HepG2 (cell line): ENCODE data around the gene FAM221B. TPM values are rescaled to one million over a fixed set of nuclear protein-coding genes. Genes with fewer than 3 reads are reported as not detected.

Experiments
- ATAC-seq: fragments of 200-7000 bp; cut with Tn5 transposase; 3 replicates; pipeline ENCODE4 v1.9.1; 2020; ENCODE audit warnings: mild to moderate bottlenecking, moderate library complexity
- BruUV-seq: library from RNA; stranded (reverse); fragments of 400-500 nt; replicated peaks from 2 replicates; lab custom pipeline; 2021; lab: Mats Ljungman, UMichigan
- CTCF ChIA-PET: fragments of 300-600 bp; formaldehyde crosslinking; extraction: SDS; loops from one replicate; lab custom pipeline; 2021; ENCODE audit warnings: low total read pairs, inconsistent platforms, low intra/inter-chr PET ratio; lab: Yijun Ruan, JAX
- POLR2A ChIA-PET: fragments of 350-600 bp; sonication (Branson Sonifier 250); formaldehyde crosslinking; loops from one replicate; lab custom pipeline; 2020; ENCODE audit warnings: antibody characterized with exemption, inconsistent platforms; lab: Yijun Ruan, JAX
- DNase-seq: peaks from one replicate; pipeline ENCODE4 v3.0.0-alpha.2; 2015; ENCODE audit warnings: low spot score
- FAIRE-seq: peaks from 3 replicates; lab custom pipeline; 2011; peaks lifted over from hg19 to GRCh38; lab: Jason Lieb, UNC
- H2AFZ ChIP-seq: one replicate; pipeline ENCODE4 v1.6.1; 2011; ENCODE audit warnings: low read length, inconsistent platforms
- H3K27ac ChIP-seq: fragments of 300-600 bp; 3 replicates; pipeline ENCODE4 v1.8.0; 2011; ENCODE audit warnings: mixed run types, mild to moderate bottlenecking, mixed read lengths, low read length, inconsistent platforms; ENCODE audit not compliant: insufficient read depth; ENCODE audit errors: extremely low read length
- H3K27me3 ChIP-seq, 2 experiments: fragments of 200-600 bp in 1 of 2; 2 replicates in 1 of 2; 3 replicates in 1 of 2; pipeline versions ENCODE4 v1.6.0 to v1.8.0; 2011; ENCODE audit warnings: low read length in 2 of 2, mild to moderate bottlenecking in 2 of 2, moderate library complexity in 2 of 2, inconsistent platforms in 1 of 2; ENCODE audit not compliant: insufficient read depth in 2 of 2, control insufficient read depth in 1 of 2
- H3K36me3 ChIP-seq, 2 experiments: fragments of 200-600 bp in 1 of 2; replicated peaks in 1 of 2; 2 replicates in 1 of 2; 3 replicates in 1 of 2; pipeline versions ENCODE4 v1.5.1 to v1.8.0; 2011; ENCODE audit warnings: low read length in 2 of 2, inconsistent platforms in 1 of 2; ENCODE audit not compliant: insufficient read depth in 2 of 2, control insufficient read depth in 1 of 2
- H3K4me1 ChIP-seq: 2 replicates; pipeline ENCODE4 v1.5.1; 2012; ENCODE audit warnings: low read length, inconsistent platforms; ENCODE audit not compliant: insufficient read depth
- H3K4me2 ChIP-seq: 2 replicates; pipeline ENCODE4 v1.6.0; 2011; ENCODE audit warnings: low read depth, low read length, inconsistent platforms
- H3K4me3 ChIP-seq, 3 experiments: fragments of 200-600 bp in 1 of 3; sonication (generic), shearing (Covaris generic) in 1 of 3; replicated peaks in 1 of 3; 2 replicates each; pipeline ENCODE4 v1.5.1; 2011 to 2016; ENCODE audit warnings: low read length in 3 of 3, inconsistent platforms in 2 of 3, low read depth in 2 of 3, mild to moderate bottlenecking in 2 of 3, control low read depth in 1 of 3, mixed read lengths in 1 of 3; ENCODE audit not compliant: insufficient read depth in 1 of 3
- H3K79me2 ChIP-seq: one replicate; pipeline ENCODE4 v1.6.1; 2011; ENCODE audit warnings: low read length, inconsistent platforms; ENCODE audit not compliant: insufficient read depth
- H3K9ac ChIP-seq: 2 replicates; pipeline ENCODE4 v1.6.0; 2011; ENCODE audit warnings: mild to moderate bottlenecking, low read depth, low read length, inconsistent platforms; ENCODE audit not compliant: insufficient read depth
- H3K9me3 ChIP-seq: 2 replicates; pipeline ENCODE4 v1.5.1; 2012; ENCODE audit warnings: mild to moderate bottlenecking, low read length
- H4K20me1 ChIP-seq: 2 replicates; pipeline ENCODE4 v1.6.0; 2011; ENCODE audit warnings: inconsistent platforms, mild to moderate bottlenecking, low read length, moderate library complexity; ENCODE audit not compliant: insufficient read depth
- ARID4A ChIP-seq: sonication (generic); formaldehyde crosslinking; IDR thresholded peaks from 2 replicates; pipeline ENCODE4 v1.5.0; 2020; ENCODE audit warnings: mild to moderate bottlenecking, missing genetic modification reagents, borderline replicate concordance
- ARNTL ChIP-seq: sonication (generic); formaldehyde crosslinking; IDR thresholded peaks from 2 replicates; pipeline ENCODE4 v1.4.0; 2020; ENCODE audit warnings: mild to moderate bottlenecking, missing genetic modification reagents
- ATF7-NPFF ChIP-seq: sonication (generic); formaldehyde crosslinking; IDR thresholded peaks from 2 replicates; pipeline ENCODE4 v1.8.1; 2023; ENCODE audit warnings: mild to moderate bottlenecking, low read depth, missing genetic modification reagents, moderate library complexity
- BCL6 ChIP-seq: IDR thresholded peaks from 2 replicates; pipeline ENCODE4 v1.6.1; 2016; ENCODE audit warnings: missing genetic modification reagents, missing compliant biosample characterization
- EP300 ChIP-seq, 3 experiments: sonication (generic) in 1 of 3; formaldehyde crosslinking in 1 of 3; IDR thresholded peaks; 2 replicates each; pipeline versions ENCODE4 v1.5.1 to v1.6.1; 2011 to 2020; ENCODE audit warnings: low read depth in 2 of 3, low read length in 2 of 3, borderline replicate concordance in 1 of 3, improper control_type of control experiment in 1 of 3, mild to moderate bottlenecking in 1 of 3, missing genetic modification reagents in 1 of 3, moderate library complexity in 1 of 3
- FOXK1 ChIP-seq: sonication (generic); formaldehyde crosslinking; IDR thresholded peaks from 2 replicates; pipeline ENCODE4 v1.4.0; 2020; ENCODE audit warnings: low read depth, missing genetic modification reagents, borderline replicate concordance
- KDM6A ChIP-seq: IDR thresholded peaks from 2 replicates; pipeline ENCODE4 v1.6.1; 2016; ENCODE audit warnings: low read depth
- MYC ChIP-seq: sonication (generic); formaldehyde crosslinking; IDR thresholded peaks from 2 replicates; pipeline ENCODE4 v1.9.0; 2021; ENCODE audit warnings: missing genetic modification reagents, borderline replicate concordance
- PBX2 ChIP-seq: IDR thresholded peaks from 2 replicates; pipeline ENCODE4 v1.6.1; 2016; ENCODE audit warnings: control low read depth
- PHF21A ChIP-seq: sonication (generic); formaldehyde crosslinking; IDR thresholded peaks from 2 replicates; pipeline ENCODE4 v1.5.0; 2020; ENCODE audit warnings: mild to moderate bottlenecking, missing genetic modification reagents
- TERF1 ChIP-seq: sonication (generic); formaldehyde crosslinking; IDR thresholded peaks from 2 replicates; pipeline ENCODE4 v1.8.0; 2022; ENCODE audit warnings: mild to moderate bottlenecking, missing genetic modification reagents, moderate library complexity
- ZFP41 ChIP-seq: sonication (generic); formaldehyde crosslinking; IDR thresholded peaks from 2 replicates; pipeline ENCODE4 v1.4.0; 2020; ENCODE audit warnings: mild to moderate bottlenecking, missing genetic modification reagents, borderline replicate concordance
- ZFP90 ChIP-seq: sonication (generic); formaldehyde crosslinking; IDR thresholded peaks from 2 replicates; pipeline ENCODE4 v1.8.0; 2022; ENCODE audit warnings: missing genetic modification reagents, mild to moderate bottlenecking, inconsistent platforms, borderline replicate concordance
- ZFY ChIP-seq: sonication (generic); formaldehyde crosslinking; IDR thresholded peaks from 2 replicates; pipeline ENCODE4 v1.4.0; 2020; ENCODE audit warnings: missing genetic modification reagents
- ZNF251 ChIP-seq: sonication (generic); formaldehyde crosslinking; IDR thresholded peaks from 2 replicates; pipeline ENCODE4 v1.9.0; 2021; ENCODE audit warnings: mild to moderate bottlenecking, missing genetic modification reagents
- ZNF557 ChIP-seq: sonication (generic); formaldehyde crosslinking; IDR thresholded peaks from 2 replicates; pipeline ENCODE4 v1.4.0; 2020; ENCODE audit warnings: missing genetic modification reagents
- ZNF629 ChIP-seq: sonication (generic); formaldehyde crosslinking; conservative IDR thresholded peaks from 2 replicates; pipeline ENCODE4 v1.5.0; 2020; ENCODE audit warnings: missing genetic modification reagents
- WGBS: methylation state at CpG from one replicate; pipeline ENCODE4 v1.1.6; 2017; ENCODE audit warnings: low lambda C conversion rate; 5-methylcytosine and 5-hydroxymethylcytosine counted together
- in situ Hi-C: cut with HindIII; loops from 2 replicates; pipeline ENCODE4 v1.10.0; 2017; ENCODE audit warnings: low pct_unique_long_range_greater_than_20kb; ENCODE audit not compliant: extremely low pct_ligation_motif_present
- intact Hi-C: fragments of 100-400 bp; cut with micrococcal nuclease; formaldehyde crosslinking; loops from one replicate; pipeline ENCODE4 v1.10.0; 2022; ENCODE audit not compliant: unreplicated experiment
- polyA plus RNA-seq, 8 experiments: library from polyadenylated mRNA; depleted of rRNA in 3 of 8; stranded (reverse) in 7 of 8; unstranded in 1 of 8; fragments of >200 nt; fragmentation: Illumina TruSeq in 4 of 8; extraction: Trizol in 4 of 8; gene quantifications; 2 replicates each; pipeline versions ENCODE4 v1.2.1 to v1.2.3, GENCODE V29; 2011 to 2016; ENCODE audit warnings: low read depth in 4 of 8, missing spikeins in 1 of 8, mixed read lengths in 1 of 8; ENCODE audit not compliant: insufficient read depth in 1 of 8
- total RNA-seq, 5 experiments: library from RNA; depleted of rRNA; stranded (reverse); fragments of >200 nt; fragmentation: Illumina TruSeq; extraction: Trizol; gene quantifications; 2 replicates each; pipeline ENCODE4 v1.2.3, GENCODE V29; 2016; ENCODE audit warnings: low read depth in 1 of 5

FAM221B gene
- total and polyA plus RNA-seq, 2 of the 13 experiments (the other 11 are each of a cell fraction or from before 2014, with no cell fraction given) = not detected

- intact Hi-C loops (no loop called here), in situ Hi-C loops (no loop called here)
- CTCF ChIA-PET = no interaction called here
- H3K36me3 ChIP-seq = no peaks in the 10 kb centered on the region
- H3K79me2 ChIP-seq = no peaks in the 10 kb centered on the region
- H3K27me3 ChIP-seq = no peaks in the 10 kb centered on the region; a peak in 1 of 5 replicates
- FAIRE-seq = peak; percentile 85
- peak; percentile 58 for ATAC-seq
- H3K9ac ChIP-seq = no peak overlapping the region
- peak; percentile 48 for DNase-seq
- peaks cover 49% of the 10 kb centered on the region for H3K4me1 ChIP-seq
- peak overlapping the region; percentile 39; the same call in 1 of the 2 replicates for H3K4me2 ChIP-seq
- POLR2A ChIA-PET = interaction anchor here (0.8 to 2.3 kb wide), 4 partner anchors 21 to 87 kb away, joined by 3 to 9 read pairs (median 4); partner anchors contain the start of genes GBA2, HINT2 and RGP1
- no peak overlapping the region for H3K4me3 ChIP-seq
- no peak overlapping the region for H2AFZ ChIP-seq
- no peak overlapping the region for H3K27ac ChIP-seq
- no peaks in the 10 kb centered on the region for H3K9me3 ChIP-seq
- H4K20me1 ChIP-seq = no peaks in the 10 kb centered on the region
- 2% methylated on average over 2 of the region's 2 CpGs for WGBS
- BruUV-seq = no TSS peak
- TF ChIP-seq EP300 (IDR thresholded peaks at IDR 0.05; ENCODE audit: low read depth in 2 of 2, low read length in 2 of 2) (no peak), EP300 (CRISPR knock-in tag; IDR thresholded peaks at IDR 0.05; ENCODE audit: borderline replicate concordance) (no peak), TERF1 (CRISPR knock-in tag) (no peak), ZFP41 (CRISPR knock-in tag) (no peak), ZNF629 (no peak), PHF21A (CRISPR knock-in tag) (no peak), ARID4A (CRISPR knock-in tag) (no peak), ARNTL (CRISPR knock-in tag) (0 out of 2 replicates have a peak, but pooled peaks have one; percentile 55), BCL6 (CRISPR knock-in tag) (no peak), ZNF557 (no peak), FOXK1 (CRISPR knock-in tag) (no peak), ZNF251 (CRISPR knock-in tag) (no peak), KDM6A (CRISPR knock-in tag) (0 out of 2 replicates have a peak, but pooled peaks have one; percentile 24), ATF7-NPFF (CRISPR knock-in tag) (no peak), ZFY (0 out of 2 replicates have a peak, but pooled peaks have one; percentile 45), ZFP90 (CRISPR knock-in tag) (no peak), PBX2 (CRISPR knock-in tag) (peak; percentile 25; the same call in 1 of the 2 replicates), MYC (CRISPR knock-in tag) (peak; percentile 23; the same call in 1 of the 2 replicates)
These were observed 7.2 kb upstream of the FAM221B start for GRCh38 chr9:35835766-35836165.
